HG03060 (cell line): ENCODE data around the gene STAB2.
"Not testable (repeated sequence)": the region's sequence is repeated elsewhere in the genome, so short reads cannot be mapped to it uniquely, and the experiment has no call there.

Experiments
- ATAC-seq: cut with Tn5 transposase; IDR thresholded peaks from one replicate; pipeline ENCODE4 v1.9.1; 2021; ENCODE audit warnings: low read depth, moderate number of reproducible peaks; ENCODE audit not compliant: unreplicated experiment

Gene STAB2

DNA sequence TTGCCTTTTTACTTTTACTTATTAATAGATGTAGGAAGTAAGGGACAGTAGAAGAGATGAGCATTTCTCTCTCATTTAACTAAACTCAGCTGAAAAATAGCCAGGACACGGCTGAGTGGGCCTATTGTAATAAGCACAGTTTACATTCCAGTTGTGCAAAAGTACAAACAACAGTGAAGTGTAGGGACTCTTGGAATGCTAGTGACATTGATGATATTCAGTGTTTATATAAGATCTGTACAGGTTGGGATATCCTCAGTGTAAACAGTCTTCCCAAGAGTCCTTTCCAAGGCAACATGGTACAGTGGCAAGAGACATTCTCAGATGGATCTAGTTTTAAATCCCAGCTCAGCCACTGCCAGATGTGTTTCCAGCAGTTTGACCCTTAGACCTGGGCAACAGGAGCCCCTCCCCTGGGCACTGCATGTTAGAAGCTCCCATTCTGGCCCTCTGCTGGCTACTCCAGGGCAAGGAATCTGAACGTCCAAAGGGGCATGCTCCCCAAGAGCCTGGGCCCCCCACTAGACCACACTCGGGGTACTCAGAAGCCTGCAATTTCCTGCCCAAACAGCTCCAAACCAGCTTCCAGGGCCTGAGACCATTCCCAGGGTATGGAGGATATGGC lies 55.3 kb downstream of the STAB2 start:
- ATAC-seq, result no peak

DNA sequence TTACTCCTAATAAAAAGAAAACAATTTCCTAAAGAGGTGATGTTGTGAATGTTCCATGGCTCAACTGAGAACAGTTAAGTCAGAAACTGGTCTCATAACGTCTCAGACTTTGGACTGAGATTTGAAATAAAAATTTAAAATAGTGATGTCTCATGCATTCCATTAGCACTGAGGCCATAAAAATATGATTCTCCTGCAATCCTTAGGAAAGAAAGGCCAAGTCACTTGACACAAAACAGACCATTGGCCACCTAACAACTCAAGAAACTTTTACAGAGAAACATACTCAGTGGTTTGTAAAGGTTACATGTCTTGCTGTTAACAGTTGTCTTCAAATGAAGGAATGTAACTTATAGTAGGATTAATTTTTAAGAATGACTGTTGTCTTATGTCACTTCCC lies 58.1 kb downstream of the STAB2 start:
- no peak for ATAC-seq

DNA sequence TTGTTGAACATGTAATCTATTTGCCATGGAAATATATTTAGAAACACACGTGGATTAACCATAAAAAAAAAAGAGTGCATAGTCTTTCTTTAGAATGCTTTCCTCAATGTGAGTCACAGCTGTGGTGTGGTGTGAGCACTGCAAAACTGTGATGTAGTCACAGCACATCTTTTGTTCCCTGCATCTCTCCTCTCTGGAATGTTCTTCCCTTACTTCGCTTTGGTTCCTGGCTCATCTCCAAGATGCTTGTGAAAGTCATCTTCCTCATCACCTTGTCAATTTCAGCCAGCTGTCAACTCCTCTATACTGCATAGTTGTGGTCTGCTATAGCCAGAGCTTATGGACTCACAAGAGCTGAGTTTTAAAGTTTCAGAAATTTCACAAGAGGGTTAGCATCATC lies 60.2 kb downstream of the STAB2 start:
- ATAC-seq, result no peak

DNA sequence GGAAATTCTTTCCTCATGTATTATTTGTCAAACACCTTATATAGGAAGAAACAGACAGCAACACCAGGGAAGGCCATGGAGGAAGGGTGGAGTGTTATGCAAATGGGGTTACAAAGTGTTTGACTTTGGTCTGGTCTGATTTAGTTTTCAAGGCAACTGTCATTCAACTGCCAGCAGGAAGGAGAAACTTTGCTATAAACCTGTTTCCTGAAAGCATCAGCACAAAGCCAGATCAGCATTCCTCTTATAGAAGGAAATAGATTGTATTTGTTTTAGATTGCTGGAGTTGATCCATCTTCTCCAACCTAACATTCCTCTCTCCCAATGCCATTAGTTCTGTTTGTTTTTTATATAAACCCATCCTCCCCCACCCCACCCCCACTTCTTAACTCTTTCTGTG lies 65.7 kb downstream of the STAB2 start:
- ATAC-seq, result no peak

DNA sequence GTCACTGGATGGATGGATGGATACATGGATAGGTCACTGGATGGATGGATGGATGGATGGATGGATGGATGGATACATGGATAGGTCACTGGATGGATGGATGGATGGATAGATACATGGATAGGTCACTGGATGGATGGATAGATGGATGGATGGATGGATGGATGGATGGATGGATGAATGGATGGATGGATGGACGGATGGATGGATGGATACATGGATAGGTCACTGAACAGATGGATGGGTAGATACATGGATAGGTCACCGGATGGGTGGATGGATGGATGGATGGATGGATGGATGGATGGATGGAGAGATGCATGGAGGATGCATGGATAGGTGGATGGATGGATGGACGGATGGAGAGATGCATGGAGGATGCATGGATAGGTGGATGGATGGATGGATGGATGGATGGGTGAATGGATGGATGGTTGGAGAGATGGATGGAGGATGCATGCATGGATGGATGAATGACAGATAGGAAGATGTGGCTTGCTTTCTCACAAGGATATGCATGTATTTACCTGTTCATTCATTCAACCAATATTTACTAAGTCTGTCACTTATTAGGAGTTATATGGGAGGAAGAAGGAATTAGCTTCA lies 66.6 kb downstream of the STAB2 start:
- ATAC-seq, result not testable (repeated sequence)

DNA sequence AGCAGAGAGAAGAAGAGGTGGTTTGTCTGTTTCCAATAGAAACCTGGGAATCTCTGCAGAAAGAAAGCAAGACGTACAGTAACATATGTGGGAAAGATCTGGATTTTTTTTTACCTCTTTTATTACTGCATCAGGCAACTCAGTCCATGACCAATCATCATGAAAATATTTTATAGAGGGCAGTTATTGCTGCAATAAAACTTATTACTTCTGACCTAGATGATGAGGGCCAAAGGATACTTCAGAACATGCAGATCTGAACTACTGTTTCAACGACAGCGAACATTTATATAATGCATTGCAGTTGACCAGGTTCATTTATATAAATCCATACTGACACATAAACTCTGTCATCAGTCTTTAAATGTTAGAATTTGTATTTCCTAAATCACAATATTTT lies 67.7 kb downstream of the STAB2 start:
- ATAC-seq, result no peak

DNA sequence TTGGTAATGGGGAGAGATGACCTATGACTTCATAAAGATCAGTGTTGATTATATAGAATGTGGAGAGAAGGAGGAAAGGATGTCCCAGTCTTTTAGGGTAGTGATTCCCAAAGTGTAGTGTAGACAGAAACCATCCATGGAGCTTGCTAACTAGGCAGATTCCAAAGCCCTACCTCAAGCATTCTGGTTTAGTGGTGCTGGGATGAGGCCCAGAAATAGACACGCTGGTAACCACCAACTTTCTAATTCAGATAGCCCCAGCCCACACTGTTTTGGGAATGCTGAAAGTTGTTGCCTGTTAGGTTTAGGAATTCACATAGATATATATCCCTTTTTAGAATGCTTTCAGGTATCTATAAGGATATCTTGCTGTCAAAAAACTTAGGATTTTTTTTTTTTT lies 69.2 kb downstream of the STAB2 start:
- no peak for ATAC-seq

DNA sequence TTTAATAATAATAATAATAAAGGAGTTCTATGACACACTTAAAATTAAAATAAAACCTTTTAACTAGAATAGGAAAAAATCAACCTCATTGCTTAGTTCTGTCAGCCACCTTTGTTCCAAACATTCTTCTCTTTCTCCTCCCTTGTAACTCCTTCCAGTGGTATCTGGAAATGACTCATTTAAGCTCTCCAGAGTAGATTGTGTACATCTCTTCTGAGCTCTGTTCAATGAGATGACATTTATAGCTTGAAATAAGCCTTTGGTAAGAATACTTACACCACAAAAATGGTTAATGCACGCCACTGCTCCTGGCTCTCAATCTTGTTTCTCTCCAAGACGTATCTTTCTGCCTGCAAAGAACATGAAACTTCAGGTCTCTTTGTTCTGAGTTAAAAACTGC lies 70.3 kb downstream of the STAB2 start:
- no peak for ATAC-seq

DNA sequence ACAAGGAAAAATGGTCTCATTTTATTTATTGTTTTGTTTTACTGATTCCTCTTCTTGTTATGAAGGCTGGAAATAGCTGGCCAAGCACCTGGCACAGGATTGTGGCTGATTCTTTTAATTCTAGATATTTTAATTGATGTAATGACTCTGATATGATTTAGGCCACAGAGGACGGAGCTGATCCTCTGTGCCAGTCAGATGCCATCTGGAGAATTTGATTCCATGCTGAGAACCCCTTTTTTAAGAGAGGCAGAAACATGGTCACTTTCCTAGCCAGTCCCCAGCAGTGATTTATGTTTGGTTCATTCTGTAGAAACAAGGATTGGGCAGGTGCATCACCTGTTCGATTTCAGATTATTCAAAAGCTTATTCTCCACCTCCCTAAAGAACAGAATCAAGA lies 77.6 kb downstream of the STAB2 start:
- no peak for ATAC-seq

DNA sequence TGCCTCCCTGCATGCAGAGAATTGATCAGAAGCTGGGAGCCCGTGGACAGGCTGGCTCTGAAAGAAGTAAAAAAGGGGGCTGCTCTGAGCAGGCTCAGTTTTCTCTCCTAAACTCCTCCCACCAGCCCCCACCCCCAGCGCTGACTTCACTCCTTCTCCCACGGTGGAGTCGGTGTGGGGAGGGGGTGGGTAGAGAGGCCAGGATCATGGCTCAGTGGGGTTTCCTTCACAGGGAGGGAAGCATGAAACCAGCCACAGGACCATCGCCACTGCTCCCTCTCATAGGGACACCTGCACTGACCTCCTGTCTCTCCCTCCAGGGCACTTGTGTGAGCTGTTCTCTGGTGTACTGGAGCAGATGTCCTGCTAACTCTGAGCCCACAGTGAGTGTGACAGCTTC lies 78.9 kb downstream of the STAB2 start:
- no peak for ATAC-seq

DNA sequence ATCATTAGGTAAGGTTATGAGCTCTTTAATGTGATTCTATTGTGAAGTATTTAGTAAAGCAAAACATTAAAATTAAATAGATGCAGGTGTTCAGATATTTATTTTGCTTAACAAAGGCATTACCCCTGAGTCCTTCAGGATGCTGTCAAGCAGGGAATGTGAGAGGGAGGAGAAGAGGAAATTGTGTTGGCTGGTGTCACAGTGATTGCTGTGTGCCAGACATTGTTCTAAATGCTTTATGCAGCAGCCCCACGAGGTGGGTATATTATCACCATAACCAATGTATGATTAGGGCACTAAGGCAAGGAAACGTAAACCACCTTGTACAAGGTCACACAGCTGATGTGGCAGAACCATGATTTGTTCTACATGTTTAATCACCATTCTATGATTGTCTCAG lies 80.1 kb downstream of the STAB2 start:
- no peak for ATAC-seq

DNA sequence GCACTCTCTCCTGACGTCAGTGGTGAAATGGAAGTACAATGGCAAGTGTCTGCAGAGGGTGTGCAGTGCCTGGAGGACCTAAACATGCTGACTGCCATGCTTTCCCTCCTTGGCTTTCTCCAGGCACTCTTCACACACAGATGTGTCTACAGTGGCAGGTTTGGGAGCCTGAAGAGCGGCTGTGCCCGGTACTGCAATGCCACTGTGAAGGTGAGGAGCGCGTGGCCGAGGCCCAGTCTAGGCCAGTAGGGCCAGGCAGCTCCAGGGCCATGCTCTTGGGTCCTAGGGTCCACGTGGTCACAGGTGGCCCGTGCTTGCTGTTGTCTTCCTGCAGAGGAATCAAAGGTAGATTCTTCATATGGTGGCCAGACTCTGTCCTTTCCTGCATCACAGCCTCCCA lies 81.4 kb downstream of the STAB2 start:
- ATAC-seq, result no peak

DNA sequence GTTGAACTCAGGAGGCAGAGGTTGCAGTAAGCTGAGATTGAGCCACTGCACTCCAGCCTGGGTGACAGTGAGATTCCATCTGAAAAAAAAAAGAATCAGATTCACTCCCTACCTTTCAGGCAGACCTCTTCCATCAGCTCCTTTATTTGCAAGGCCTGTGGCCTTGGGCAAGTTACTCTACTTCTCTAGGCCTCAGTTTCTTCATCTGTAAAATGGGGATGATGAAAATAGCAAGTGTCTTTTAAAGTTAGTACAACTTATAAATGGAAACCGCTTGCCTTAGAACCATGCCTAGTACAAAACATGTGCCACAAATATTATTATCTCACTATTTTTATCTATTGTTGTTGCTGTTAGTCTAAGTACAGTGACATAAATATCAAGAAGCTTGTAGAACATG lies 84.3 kb downstream of the STAB2 start:
- ATAC-seq, result no peak

DNA sequence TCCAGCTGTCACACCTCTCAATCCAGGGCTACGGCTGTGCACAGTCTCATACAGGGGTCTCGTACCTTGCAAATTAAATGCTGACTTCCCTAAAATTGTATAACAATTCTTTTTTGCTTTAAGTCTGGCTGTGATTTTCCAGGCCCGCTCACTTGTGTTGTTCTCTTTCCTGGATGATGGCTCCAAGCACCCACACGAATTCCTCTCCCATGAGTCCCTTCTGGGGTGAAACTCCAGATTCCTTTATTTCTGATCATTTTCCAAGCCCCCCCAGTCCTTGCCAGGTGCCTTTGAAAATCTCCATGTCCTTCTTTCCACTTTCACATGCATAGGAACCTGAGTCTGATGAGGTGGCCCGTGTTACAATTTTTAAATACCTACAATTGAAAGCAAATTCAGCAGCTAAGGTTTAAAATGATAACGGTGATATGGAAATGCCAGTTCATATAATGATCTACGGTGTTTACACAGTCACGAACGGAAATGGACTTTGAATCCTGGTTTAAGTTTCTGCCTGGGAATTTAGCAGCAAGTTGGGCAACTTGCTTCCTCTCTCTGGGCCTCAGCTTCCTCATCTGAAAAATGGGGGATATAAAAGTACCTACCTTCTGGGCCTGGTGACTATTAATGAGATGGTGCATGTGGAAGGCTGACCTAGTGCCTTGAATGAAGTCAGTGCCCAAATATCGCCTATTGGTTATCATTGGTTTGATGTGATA lies 85.5 kb downstream of the STAB2 start:
- ATAC-seq, result no peak

DNA sequence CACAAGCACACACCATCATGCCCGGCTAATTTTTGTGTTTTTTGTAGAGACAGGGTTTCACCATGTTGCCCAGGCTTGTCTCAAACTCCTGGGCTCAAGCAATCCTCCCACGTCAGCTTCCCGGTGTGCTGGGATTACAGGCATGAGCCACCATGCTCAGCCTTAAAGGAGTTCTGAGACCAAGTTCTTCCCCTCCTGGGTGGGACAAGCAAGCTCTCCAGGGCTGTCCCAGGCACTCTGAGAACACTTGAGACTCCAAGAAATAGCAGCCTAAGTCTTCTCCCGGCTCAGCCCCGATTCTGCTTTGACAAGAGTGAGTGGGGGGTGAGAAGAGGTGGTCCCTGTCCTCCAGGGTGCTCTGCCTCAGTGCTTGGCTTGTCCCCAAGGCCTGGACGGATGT lies 86.4 kb downstream of the STAB2 start:
- no peak for ATAC-seq

DNA sequence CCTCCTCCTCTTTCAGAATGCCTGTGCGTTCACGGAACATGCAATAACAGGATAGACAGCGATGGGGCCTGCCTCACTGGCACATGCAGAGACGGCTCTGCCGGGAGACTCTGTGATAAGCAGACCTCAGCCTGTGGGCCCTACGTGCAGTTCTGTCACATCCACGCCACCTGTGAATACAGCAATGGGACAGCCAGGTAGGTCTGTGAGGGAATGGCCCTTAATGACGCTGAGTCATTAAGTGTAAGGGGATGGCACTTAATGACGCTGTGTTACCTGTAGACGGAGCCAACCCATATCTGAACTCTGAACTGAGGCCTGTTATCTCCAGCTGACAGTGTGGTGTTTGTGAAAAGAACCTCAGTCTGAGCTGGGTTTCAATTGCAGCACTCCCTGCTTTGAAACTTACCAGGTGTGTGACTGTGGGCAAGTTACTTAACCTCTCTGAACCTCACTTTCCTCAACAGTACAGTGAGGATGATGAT lies 86.9 kb downstream of the STAB2 start:
- no peak for ATAC-seq

DNA sequence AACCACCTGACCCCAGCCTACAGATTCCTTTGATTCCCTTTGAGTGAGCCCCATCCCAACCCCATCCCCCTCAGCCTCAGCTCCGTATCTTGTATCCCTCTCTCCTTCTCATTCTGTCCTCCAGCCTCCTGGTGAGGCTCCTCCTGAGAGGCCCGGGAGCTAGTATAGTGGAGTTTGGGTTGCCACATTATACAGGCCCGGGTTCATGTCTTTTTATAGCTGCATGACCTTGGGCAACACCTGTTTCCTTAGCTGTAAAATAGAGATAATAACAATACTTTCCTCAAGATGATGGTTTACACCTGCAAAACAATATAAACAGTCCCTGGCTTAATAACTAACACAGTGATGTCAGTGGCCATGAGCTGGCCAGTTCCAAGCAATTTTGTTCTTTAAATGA lies 89.8 kb downstream of the STAB2 start:
- no peak for ATAC-seq

DNA sequence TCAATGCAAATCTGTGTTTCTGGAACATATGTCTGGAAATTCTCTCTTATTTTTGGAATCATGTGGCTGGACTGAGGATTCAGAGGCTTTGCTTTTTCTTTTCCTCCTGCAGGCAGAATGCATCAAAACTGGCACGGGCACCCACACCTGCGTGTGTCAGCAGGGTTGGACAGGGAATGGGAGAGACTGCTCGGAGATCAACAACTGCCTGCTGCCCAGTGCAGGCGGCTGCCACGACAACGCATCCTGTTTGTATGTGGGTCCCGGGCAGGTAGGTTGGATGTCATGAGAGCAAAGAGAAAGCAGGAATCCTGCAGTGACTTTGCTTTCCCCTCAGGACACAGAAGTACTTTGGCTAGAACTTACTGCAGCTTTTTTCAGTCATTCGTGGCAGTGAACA lies 90.3 kb downstream of the STAB2 start:
- no peak for ATAC-seq

DNA sequence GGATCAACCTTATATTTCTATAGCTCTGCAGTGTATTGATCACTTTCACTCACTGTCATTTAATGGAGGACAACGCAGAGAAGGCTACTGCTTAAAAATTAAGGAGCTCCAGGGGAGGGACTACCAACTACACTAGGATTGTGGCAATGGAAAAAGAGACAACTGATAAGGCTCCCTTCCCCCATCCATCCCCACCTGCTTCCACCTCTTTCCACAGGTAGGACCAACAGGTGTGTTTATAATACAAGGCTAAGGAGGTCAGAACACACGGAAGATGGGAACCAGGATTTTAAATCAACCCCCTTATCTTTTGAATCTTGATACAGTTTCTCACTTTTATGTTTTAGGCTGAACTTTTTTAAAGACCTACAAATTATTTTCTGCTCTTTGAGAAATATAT lies 90.8 kb downstream of the STAB2 start:
- ATAC-seq, result no peak

DNA sequence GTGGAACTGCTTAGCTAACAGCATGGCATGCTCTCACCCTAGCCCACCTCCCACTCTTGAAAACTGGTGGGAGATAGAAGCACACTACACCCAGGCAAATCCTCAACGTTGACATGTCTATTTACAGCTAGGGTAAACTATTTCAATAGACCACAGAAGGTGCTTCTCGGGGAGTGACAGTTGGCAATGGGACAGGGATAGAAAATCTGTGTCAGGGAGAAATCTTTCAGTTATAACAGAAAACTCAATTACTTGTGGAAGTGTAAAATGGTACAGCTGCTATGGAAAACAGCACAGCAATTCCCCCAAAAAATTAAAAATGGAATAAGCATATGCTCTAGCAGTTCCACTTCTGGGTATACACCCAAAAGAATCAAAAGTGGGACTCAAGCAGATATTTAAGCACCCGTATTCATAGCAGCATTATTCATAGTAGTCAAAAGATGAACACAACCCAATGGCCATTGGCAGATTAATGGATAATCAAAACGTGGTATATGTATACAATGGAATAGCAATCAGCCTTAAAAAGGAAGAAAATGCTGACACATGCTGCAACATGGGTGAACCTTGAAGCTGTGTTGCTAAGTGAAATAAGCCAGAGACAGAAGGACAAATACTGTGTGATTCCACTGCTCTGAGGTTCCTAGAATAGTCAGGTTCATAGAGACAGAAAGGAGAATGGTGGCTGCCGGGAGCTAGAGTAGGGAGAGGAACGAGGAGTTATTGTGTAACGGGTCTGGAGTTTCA lies 92.5 kb downstream of the STAB2 start:
- no peak for ATAC-seq

DNA sequence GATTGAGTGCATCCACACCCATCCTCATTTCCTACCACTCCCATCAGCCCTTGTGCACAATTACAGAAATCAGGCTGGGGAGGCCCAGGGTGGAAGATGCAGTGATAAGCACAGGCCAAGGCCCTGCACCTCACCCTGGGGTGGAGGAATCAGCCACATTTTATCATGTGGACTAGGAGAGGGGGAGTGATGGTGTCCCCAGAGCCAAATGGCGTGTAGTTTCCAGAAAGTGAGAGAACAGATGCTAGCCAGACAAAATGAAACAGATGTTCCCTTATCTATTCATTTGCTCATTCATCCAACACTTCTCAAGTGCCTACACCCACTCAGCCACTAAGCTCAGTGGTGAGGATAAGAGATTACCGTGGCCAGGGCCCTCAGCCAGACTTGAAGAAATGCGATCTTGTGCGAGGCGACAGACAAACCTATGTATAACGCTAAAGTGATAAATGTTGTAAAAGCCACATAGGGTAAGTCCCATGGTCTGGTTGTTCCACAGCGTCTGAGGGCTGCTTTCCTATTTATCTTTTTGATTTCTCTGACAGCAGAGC lies 93.6 kb downstream of the STAB2 start:
- no peak for ATAC-seq
